Left ventricle myocardium superior (tissue), 1 donor: ENCODE data around the gene AGTPBP1. TPM values are rescaled to one million over a fixed set of nuclear protein-coding genes. Genes with fewer than 3 reads are reported as not detected.
"Not testable (repeated sequence)": the region's sequence is repeated elsewhere in the genome, so short reads cannot be mapped to it uniquely, and the experiment has no call there.

Source experiments
- ATAC-seq: fragments of 200-7000 bp; cut with Tn5 transposase; one replicate; pipeline ENCODE4 v1.9.1; 2020; ENCODE audit warnings: mild to moderate bottlenecking, moderate library complexity
- DNase-seq: peaks from one replicate; pipeline ENCODE4 v3.0.0-alpha.2; 2020
- intact Hi-C: fragments of 100-400 bp; cut with micrococcal nuclease; formaldehyde crosslinking; loops from one replicate; pipeline ENCODE4 v1.11.0; 2022
- long read RNA-seq: library from polyadenylated mRNA; unstranded; transcript quantifications from one replicate; pipeline ENCODE4 v2.0.0, GENCODE V29; 2021
- total RNA-seq: library from RNA; stranded (reverse); fragmentation: NEBNext Ultra II Directional; extraction: Animal tissue kit (Norgen Biotek cat#: 25700); gene quantifications from one replicate; pipeline ENCODE4 v1.2.1, GENCODE V29; 2021
- donor health status: DM: no; HTN: yes; CAD: no; lungs with severe emphysema.

The AGTPBP1 gene, protein sequence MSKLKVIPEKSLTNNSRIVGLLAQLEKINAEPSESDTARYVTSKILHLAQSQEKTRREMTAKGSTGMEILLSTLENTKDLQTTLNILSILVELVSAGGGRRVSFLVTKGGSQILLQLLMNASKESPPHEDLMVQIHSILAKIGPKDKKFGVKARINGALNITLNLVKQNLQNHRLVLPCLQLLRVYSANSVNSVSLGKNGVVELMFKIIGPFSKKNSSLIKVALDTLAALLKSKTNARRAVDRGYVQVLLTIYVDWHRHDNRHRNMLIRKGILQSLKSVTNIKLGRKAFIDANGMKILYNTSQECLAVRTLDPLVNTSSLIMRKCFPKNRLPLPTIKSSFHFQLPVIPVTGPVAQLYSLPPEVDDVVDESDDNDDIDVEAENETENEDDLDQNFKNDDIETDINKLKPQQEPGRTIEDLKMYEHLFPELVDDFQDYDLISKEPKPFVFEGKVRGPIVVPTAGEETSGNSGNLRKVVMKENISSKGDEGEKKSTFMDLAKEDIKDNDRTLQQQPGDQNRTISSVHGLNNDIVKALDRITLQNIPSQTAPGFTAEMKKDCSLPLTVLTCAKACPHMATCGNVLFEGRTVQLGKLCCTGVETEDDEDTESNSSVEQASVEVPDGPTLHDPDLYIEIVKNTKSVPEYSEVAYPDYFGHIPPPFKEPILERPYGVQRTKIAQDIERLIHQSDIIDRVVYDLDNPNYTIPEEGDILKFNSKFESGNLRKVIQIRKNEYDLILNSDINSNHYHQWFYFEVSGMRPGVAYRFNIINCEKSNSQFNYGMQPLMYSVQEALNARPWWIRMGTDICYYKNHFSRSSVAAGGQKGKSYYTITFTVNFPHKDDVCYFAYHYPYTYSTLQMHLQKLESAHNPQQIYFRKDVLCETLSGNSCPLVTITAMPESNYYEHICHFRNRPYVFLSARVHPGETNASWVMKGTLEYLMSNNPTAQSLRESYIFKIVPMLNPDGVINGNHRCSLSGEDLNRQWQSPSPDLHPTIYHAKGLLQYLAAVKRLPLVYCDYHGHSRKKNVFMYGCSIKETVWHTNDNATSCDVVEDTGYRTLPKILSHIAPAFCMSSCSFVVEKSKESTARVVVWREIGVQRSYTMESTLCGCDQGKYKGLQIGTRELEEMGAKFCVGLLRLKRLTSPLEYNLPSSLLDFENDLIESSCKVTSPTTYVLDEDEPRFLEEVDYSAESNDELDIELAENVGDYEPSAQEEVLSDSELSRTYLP
- 64.4 TPM for total RNA-seq
- long read RNA-seq, full-length matches to known transcripts = 34 of 61 reads
- long read RNA-seq, partial matches to known transcripts = 13 of 61 reads
- long read RNA-seq, other reads (novel, unspliced or antisense) = 14 of 61 reads

DNA sequence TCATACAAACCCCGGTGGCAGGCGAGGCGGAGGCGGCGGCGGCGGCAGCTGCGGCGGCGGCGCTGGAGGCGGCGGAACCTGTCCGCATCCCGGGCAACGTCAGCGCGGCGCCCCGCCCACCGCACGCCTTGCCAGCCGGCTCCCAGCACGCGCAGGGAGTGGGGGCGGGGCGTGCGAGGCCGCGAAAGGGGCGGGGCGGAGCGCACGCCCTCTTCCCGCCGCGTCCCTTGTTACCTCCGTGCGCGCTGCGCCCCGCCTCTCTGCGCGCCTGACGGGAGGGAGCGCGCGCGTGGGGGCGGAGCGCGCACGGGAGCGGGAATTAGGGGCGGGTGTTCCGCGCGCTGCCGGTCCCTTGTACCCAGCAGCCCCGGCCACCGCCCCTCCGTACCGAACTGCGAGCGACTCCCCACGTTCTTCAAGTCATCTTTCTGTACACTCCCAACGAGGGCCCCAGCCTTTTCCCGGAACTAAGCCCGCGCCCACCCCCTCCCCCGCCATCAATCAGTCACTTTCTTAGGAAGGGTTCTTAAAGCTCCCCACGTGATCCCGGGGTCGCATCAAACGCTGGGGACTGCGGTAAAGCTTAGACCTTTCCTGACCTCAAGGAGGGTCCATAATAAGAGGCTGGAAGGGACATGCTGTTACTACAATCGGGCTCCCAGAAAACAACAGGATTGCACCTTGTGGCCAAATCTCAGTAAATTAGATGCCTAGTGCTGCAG lies at the start of gene AGTPBP1:
Gene AGTPBP1, minus strand, starts transcription at position 80 of the 722 bp plus-strand sequence. CDS start 29,421 bp downstream, outside the sequence.
- ATAC-seq = peak; percentile 98
- DNase-seq = peak; percentile 99
- intact Hi-C loops = no loop called here

DNA sequence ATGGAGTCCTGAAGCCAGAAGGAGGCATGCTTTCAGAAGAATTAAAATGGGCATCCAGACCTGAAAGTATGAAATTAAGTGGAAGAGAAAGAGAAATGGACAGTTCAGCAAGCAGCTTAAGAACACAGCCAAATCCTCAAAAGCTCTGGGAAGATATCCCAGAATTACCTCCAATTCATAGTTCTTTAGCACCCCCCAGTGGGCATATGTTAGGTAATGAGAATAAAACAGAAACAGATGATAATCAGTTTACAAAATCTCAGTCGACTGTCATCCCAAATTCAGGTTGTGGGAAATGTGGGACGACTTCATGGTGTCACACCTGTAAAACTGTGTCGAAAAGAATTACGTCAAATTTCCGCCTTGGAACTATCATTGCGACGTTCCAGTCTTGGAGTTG lies 44.4 kb upstream of the AGTPBP1 start:
- ATAC-seq = peak; percentile 74
- intact Hi-C loops, DNase-seq: not testable (repeated sequence)

DNA sequence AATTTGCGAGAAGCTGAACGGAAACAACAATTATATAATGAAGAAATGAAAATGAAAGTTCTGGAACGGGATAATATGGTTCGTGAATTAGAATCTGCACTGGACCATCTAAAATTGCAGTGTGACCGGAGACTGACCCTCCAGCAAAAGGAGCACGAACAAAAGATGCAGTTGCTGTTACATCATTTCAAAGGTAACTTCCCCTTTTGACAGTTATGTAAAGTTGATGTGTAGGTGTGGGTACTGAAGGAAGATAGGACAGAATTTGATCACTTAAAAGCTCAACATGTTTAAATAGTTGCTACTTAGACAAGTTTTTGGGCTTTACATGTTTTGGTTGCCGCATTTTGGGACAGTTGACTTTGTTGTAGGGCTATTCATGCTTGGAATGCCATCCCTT lies 32.1 kb upstream of the AGTPBP1 start:
- DNase-seq, ATAC-seq, intact Hi-C loops: not testable (repeated sequence)

DNA sequence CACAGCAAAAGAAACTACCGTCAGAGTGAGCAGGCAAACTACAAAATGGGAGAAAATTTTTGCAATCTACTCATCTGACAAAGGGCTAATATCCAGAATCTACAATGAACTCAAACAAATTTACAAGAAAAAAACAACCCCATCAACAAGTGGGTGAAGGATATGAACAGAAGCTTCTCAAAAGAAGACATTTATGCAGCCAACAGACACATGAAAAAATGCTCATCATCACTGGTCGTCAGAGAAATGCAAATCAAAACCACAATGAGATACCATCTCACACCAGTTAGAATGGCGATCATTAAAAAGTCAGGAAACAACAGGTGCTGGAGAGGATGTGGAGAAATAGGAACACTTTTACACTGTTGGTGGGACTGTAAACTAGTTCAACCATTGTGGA lies 20.0 kb upstream of the AGTPBP1 start:
- DNase-seq, intact Hi-C loops, ATAC-seq: not testable (repeated sequence)

DNA sequence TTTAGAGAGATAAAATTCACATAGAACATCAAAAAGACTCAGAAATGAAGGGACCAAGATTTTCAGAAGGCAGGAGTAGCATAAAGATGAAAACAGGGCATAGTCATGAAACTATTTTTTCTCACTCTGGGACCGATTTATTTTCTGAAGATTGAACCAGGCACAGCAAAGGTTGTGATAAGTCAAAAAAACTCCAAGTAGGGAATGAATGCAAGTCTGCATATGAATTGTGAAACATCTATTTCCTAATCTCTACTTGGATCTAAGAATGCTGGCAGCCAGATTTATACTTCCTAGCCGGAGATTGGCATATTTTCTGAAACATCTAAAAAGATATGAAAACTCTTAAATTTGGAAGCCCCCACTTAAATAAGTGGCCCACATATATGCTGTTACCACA lies 16.0 kb upstream of the AGTPBP1 start:
- DNase-seq, intact Hi-C loops, ATAC-seq: not testable (repeated sequence)

GRCh38 chr9:85756216-85756615 lies 14.5 kb upstream of the AGTPBP1 start:
- intact Hi-C loops, ATAC-seq, DNase-seq: not testable (repeated sequence)

GRCh38 chr9:85746309-85746708 lies 4.6 kb upstream of the AGTPBP1 start:
- ATAC-seq (no peak), DNase-seq (no peak)
- intact Hi-C loops = no loop called here

GRCh38 chr9:85745203-85745602 lies 3.4 kb upstream of the AGTPBP1 start:
- ATAC-seq (no peak), DNase-seq (no peak)
- intact Hi-C loops = no loop called here

GRCh38 chr9:85744480-85744879 lies 2.7 kb upstream of the AGTPBP1 start:
- intact Hi-C loops = no loop called here
- DNase-seq = no peak
- ATAC-seq = no peak

DNA sequence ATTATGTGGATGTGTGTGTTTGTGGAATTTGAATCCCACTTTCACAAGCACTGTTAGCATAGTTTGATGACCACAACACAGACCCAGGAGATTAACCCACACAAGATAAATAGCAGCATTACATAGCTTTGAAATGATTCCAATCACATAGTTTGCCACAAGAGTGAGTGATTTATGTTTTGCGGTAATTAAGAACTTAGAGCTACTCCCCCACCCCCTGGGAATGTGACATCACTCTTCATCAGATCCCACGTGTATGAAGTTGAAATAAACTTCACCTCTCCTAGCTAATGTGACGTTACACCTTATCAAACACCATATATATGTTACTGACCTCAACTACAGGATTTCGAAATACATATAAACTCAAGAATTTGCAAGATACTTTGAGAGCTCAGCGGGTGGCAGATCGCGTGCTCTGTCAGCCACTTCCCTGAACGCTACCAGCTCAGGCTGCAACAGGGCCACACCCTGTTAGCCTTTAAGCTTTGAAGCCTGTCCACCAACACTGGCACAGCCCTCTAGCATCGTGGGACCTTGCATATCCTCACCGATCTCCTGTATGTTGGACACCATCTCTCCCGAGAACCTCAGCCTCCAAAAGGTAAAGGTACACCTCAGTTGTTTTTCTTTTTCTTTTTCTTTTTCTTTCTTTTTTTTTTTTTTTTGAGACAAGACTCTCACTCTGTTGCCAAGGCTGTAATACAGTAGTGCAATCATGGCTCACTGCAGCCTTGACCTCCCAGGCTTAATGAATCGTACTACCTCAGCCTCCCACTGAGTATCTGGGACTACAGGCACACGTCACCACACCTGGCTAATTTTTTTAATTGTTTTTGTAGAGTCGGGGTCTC lies 1.7 kb upstream of the AGTPBP1 start:
- peak; percentile 39 for DNase-seq
- intact Hi-C loops = no loop called here
- no peak for ATAC-seq

DNA sequence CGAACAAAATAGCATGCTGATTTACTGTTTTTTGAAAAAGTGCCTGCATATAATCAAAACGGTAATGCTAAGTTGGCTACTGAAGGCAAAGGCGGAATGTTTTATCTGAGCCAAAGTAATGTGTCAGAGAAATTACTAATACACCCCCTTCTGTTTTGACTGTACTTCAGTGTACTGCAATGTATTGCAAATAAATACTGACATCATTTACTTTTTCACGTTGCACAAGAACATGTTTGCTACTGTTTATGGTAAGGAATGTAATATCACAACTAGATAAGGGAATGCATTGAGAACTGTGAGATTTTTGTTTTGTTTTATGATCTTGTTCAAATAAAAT lies 813 bp upstream of the AGTPBP1 start:
- no peak for DNase-seq
- ATAC-seq = no peak
- intact Hi-C loops = no loop called here

- ATAC-seq (peak; percentile 51), DNase-seq (no peak)
- intact Hi-C loops = no loop called here
Measured at GRCh38 chr9:85741095-85741874, 469 bp downstream of the AGTPBP1 start.

DNA sequence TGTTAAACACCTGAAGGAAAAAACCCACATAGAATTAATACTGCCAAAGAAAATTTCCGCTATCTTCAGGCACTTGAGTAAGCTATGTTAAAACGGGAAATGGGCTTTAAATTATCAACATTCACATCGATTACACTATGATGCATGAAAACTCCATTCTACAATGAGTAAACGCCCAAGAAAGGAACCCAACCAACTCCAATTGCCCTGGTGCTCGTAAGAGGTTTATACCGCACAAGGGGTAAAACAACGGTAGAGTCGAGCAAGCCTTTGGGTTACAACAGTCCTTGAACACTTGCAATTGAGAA lies 1.0 kb downstream of the AGTPBP1 start:
- peak; percentile 0 for ATAC-seq
- intact Hi-C loops = no loop called here

GRCh38 chr9:85738509-85738908 lies 3.2 kb downstream of the AGTPBP1 start:
- intact Hi-C loops = loop anchor here (10.0 kb wide), 1 partner anchor 616 kb away; the partner anchor contains the start of gene TUT7
- DNase-seq = no peak
- peak; percentile 24 for ATAC-seq

More for the DNA sequence above, 1.0 kb downstream of the AGTPBP1 start:
- DNase-seq = no peak

GRCh38 chr9:85737671-85738070 lies 4.1 kb downstream of the AGTPBP1 start:
- ATAC-seq (no peak), DNase-seq (no peak)
- intact Hi-C loops = loop anchor here (10.0 kb wide), 1 partner anchor 617 kb away; the partner anchor contains the start of gene TUT7

- ATAC-seq = peak; percentile 81
- intact Hi-C loops = loop anchor here (10.0 kb wide), 1 partner anchor 624 kb away; the partner anchor contains the start of gene TUT7
- DNase-seq = no peak
Measured at GRCh38 chr9:85730916-85731630, 10.7 kb downstream of the AGTPBP1 start.
